Stomach (tissue), 9 donors: ENCODE measurements around the gene TYW1. TPM values are rescaled to one million over a fixed set of nuclear protein-coding genes. Genes with fewer than 3 reads are reported as not detected.
"Not testable (repeated sequence)": the region's sequence is repeated elsewhere in the genome, so short reads cannot be mapped to it uniquely, and the experiment has no call there.

Source experiments
- DNase-seq, 2 donors: peaks; one replicate each; pipeline versions ENCODE4 v3.0.0 to v3.0.0-alpha.2; 2013 to 2019
- H3K27ac ChIP-seq, 5 donors: fragments of 200-600 bp in 4 of 5; sonication (generic) in 4 of 5; one replicate each; pipeline ENCODE4 v1.5.1; 2013 to 2019; ENCODE audit warnings: mild to moderate bottlenecking in 1 of 5, moderate library complexity in 1 of 5
- H3K27me3 ChIP-seq, 3 donors: fragments of 200-600 bp; sonication (generic); one replicate each; pipeline ENCODE4 v1.5.1; 2017 to 2019; ENCODE audit warnings: mixed run types in 1 of 3
- H3K36me3 ChIP-seq, 4 donors: fragments of 200-600 bp; sonication (generic); 1 replicate in 3 of 4; 2 replicates in 1 of 4; pipeline ENCODE4 v1.5.1; 2016 to 2019
- H3K4me1 ChIP-seq, 4 donors: fragments of 200-600 bp; sonication (generic); one replicate each; pipeline ENCODE4 v1.5.1; 2016 to 2019
- H3K4me3 ChIP-seq, 4 donors: fragments of 200-600 bp; sonication (generic) in 3 of 4; one replicate each; pipeline ENCODE4 v1.5.1; 2016 to 2019; ENCODE audit warnings: mild to moderate bottlenecking in 1 of 4
- H3K9me3 ChIP-seq, 4 donors: fragments of 200-600 bp; sonication (generic); one replicate each; pipeline ENCODE4 v1.5.1; 2016 to 2019
- CTCF ChIP-seq, 7 experiments: fragments of 450-650 bp in 4 of 7; fragments of 200-600 bp in 3 of 7; sonication (generic) in 3 of 7; IDR thresholded peaks; one replicate each; pipeline ENCODE4 v1.5.1; 2016 to 2019; ENCODE audit warnings: antibody characterized with exemption in 7 of 7, control low read depth in 2 of 7, mild to moderate bottlenecking in 1 of 7
- EP300 ChIP-seq: sonication (generic); formaldehyde crosslinking; IDR thresholded peaks from one replicate; pipeline ENCODE4 v1.6.1; 2017; ENCODE audit warnings: antibody characterized with exemption
- POLR2A ChIP-seq, 4 donors: fragments of 450-650 bp; IDR thresholded peaks; one replicate each; pipeline ENCODE4 v1.6.1; 2016; ENCODE audit warnings: antibody characterized with exemption in 4 of 4, control low read depth in 2 of 4, mild to moderate bottlenecking in 1 of 4, moderate library complexity in 1 of 4
- POLR2AphosphoS5 ChIP-seq, 3 donors: sonication (generic); formaldehyde crosslinking; IDR thresholded peaks; one replicate each; pipeline ENCODE4 v1.6.1; 2016; ENCODE audit warnings: antibody characterized with exemption in 3 of 3
- WGBS, 5 donors: extraction: QIAGEN DNeasy Blood & Tissue Kit in 3 of 5; methylation state at CpG; one replicate each; pipeline versions ENCODE4 v1.1.5 to v1.1.7; 2013 to 2018; 5-methylcytosine and 5-hydroxymethylcytosine counted together
- intact Hi-C: fragments of 100-400 bp; cut with DNase I; formaldehyde crosslinking; loops from one replicate; pipeline ENCODE4 v1.15.1; 2023; ENCODE audit warnings: low total_unique reads
- polyA plus RNA-seq, 3 donors: library from polyadenylated mRNA; stranded (reverse); fragments of 200-250 nt; gene quantifications; one replicate each; pipeline ENCODE4 v1.2.3, GENCODE V29; 2013
- small RNA-seq, 4 donors: library from RNA; depleted of rRNA; stranded (forward); fragments of <200 nt; gene quantifications; one replicate each; pipeline ENCODE3, GENCODE V24; 2016
- total RNA-seq, 5 donors: library from RNA; depleted of rRNA; stranded (reverse); fragments of >200 nt; gene quantifications; one replicate each; pipeline versions ENCODE4 v1.1.0 to v1.2.3, GENCODE V29; 2014 to 2016
- donor health status: healthy with polysubstance abuse.
- donor health status: Bipolar disorder and iron deficiency.
- donor health status: healthy.

The TYW1 gene
- total and polyA plus RNA-seq, 8 donors = 5.2 to 74.7 (median 11.0) TPM

GRCh38 chr7:67267914-67268313 is 271.3 kb downstream of the TYW1 start:
- WGBS, 5 donors = 79 to 90% (median 88%) methylated on average over 6 to 7 of the region's 7 CpGs
- TF ChIP-seq EP300 = no peak
- TF ChIP-seq CTCF (IDR thresholded peaks at IDR 0.05) = no peak
- no peak for TF ChIP-seq POLR2A (IDR thresholded peaks at IDR 0.05)
- no peak for TF ChIP-seq POLR2AphosphoS5 (IDR thresholded peaks at IDR 0.05)
- no peak overlapping the region for H3K27ac ChIP-seq
- H3K9me3 ChIP-seq = no peaks in the 10 kb centered on the region
- no peak overlapping the region for H3K4me3 ChIP-seq
- peak in 1 of 2 donors; percentile 10 for DNase-seq
- H3K27me3 ChIP-seq = no peaks in the 10 kb centered on the region
- intact Hi-C loops = no loop called here
- no peaks in the 10 kb centered on the region for H3K36me3 ChIP-seq
- no peaks in the 10 kb centered on the region for H3K4me1 ChIP-seq

- H3K27ac ChIP-seq = not testable (repeated sequence)
Observed at GRCh38 chr7:67269916-67270315, 273.3 kb downstream of the TYW1 start.

More at GRCh38 chr7:67269916-67270315, 273.3 kb downstream of the TYW1 start:
- H3K4me1 ChIP-seq, H3K36me3 ChIP-seq, DNase-seq, H3K9me3 ChIP-seq, H3K4me3 ChIP-seq, H3K27me3 ChIP-seq, intact Hi-C loops: not testable (repeated sequence)
- WGBS, 5 donors = 93 to 96% (median 96%) methylated on average over 2 of the region's 2 CpGs

Small RNA genes within 50 kb of the gene (small RNA-seq; reads per million reads assigned to genes)
- gene AC073089.1 = 0 reads per million in 4 donors
- gene MIR4650-1 = 0 reads per million in 4 donors
- 0 reads per million in 4 donors for gene RN7SL43P

Other genes with a start within 250 kb of the TYW1 start
- 100 to 1,000 TPM; 100 to 157 (median 149) TPM for gene TMEM248, start 75.6 kb upstream of the TYW1 start, total RNA-seq
- gene TMEM248, start 75.6 kb upstream of the TYW1 start, polyA plus RNA-seq = 10 to 100 TPM; 20.3 to 26.3 (median 21.2) TPM
- gene SBDS, start 1.2 kb upstream of the TYW1 start, total RNA-seq = 100 to 1,000 TPM in 3 of 5 donors, 10 to 100 TPM in 2; 96.9 to 168 (median 119) TPM
- gene SBDS, start 1.2 kb upstream of the TYW1 start, polyA plus RNA-seq = 100 to 1,000 TPM in 2 of 3 donors, 10 to 100 TPM in 1; 93.2 to 192 (median 105) TPM